HPDE6-E6E7 (cell line): Measurements from ENCODE around the gene CNNM3.
A peak's percentile ranks its signal among the peaks of the same experiment; 100 is the strongest.
"Not testable (repeated sequence)": the region's sequence is repeated elsewhere in the genome, so short reads cannot be mapped to it uniquely, and the experiment has no call there.

ENCODE experiments used
- DNase-seq: peaks from one replicate; pipeline ENCODE4 v3.0.0; 2011; ENCODE audit warnings: missing footprints; ENCODE audit errors: extremely low spot score

Gene CNNM3

DNA sequence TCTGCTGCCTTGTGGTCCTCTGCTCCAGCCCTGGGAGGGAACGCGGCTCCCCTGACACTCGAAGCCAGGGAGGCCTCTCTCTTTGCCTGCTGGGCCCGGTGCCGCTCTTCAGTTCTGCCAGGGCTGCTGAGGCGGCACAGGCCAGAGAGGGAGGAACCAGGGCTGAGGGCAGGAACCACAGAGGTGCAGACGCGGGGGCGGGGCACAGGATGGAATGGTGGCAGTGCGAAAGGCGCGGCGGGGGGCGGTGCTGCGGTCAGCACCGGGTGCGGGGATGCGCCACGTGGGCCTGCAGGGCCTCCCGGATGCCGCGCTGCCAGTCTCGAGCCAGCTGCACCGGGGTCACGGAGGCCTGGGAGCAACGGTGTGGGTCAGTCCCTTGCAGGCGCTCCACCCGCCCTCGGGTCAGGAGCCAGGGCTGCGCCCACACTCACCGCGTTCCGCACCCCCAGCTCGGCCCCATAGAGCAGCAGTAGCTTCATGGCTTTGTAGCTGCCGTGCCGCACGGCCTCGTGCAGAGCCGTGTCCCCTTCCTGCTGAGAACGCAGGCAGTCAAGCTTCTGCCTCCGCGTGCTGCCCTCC, 23.3 kb downstream of the CNNM3 start:
- no peak for DNase-seq

DNA sequence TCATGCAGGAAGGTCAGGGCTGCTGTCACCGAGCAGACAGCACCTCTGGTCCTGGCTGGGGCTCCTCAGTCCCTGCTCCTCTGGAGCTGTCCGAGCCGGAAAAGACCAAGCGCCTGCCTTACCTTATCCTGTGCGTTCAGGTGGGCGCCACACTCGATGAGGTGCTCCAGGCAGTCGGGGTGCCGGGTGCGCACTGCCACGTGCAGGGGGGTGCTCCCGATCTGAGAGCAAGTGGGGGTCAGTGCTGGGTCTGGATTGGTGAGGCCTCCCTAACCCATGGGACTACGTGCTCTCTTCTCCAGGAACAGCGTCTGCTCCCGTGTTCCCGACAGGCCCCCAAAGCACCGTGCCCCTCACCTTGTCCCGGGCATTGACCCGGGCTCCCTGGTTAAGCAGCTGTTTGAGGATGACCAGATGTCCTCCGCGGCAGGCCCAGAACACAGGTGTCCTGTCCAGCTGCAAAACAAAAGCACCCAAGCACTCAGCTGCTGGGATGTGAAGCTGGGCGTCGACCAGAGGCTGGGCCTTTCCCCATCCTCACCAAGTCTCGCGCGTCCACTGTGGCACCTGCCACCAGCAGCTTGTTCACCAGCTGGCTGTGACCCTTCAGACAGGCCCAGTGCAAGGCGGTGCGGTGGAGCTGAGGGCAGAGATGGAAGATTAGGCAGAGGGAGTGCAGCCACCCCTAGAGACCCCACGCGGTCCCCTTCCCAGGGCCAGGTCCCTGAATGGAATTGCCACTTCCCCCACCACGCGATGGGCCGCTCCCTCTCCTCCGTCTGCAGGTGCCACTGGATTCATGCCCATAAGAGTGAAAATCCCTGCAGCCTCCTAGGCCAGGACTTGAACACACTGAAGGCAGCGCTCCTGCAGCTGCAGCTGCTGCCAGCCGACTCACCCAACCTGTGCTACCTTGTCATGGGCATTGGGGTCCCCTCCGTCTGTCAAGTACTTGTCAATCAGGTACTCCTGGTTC, 24.1 kb downstream of the CNNM3 start:
- DNase-seq: no peak

DNA sequence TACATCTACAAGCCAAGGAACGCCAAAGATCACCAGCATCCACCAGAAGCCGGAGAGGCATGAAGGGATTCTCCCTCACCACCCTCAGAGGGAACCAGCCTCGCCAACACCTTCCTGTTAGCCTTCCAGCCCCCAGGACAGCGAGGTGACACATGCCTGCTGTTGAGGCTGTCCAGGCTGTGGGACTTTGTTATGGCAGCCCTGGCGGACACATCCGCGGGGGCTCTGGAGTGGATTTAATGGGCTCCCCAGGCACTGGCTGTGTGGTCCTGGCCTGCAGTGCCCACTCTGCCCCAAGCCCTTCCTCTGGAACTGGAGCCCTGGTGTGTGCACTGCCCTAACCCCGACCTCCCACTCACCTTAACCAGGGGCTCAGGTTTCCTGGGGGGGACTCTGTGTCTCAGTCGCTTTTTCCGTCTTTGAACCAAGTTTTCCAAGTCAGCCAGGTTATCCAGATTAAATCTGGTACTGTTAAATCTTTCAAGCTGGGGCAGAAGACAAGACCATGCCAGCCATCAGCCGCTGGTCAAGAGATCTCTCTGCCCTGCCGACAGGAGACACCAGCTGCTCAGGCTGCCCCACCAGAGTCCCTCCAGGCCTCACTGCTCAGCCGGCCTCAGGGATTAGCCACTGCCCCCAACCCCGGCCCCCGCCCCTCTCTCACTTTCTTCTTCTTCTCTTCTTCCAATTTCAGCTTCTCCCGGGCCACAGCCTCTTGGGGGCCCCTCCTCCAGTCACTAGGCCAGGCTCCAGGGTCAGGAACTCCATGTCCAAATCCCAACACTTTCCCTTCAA, 25.8 kb downstream of the CNNM3 start:
- DNase-seq: no peak

DNA sequence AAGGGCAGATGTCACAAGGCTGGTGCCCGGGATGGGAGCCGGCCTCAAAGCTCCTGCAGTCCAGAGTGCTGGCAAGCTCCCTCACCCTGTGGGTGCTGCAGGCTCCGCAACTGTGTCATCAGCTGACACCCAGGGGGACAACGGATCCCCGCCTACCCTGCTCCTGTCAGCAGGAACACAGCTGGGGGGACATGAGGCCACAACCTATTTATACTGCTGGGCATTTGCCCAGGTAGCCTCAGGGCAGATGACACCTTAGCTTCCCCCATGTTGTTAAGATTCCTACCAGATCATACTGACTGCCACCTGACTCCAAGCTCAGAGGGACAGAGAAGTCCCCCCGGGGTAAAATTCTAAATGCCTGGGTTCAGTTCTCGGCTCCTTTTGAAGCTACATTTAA, 26.5 kb downstream of the CNNM3 start:
- no peak for DNase-seq

DNA sequence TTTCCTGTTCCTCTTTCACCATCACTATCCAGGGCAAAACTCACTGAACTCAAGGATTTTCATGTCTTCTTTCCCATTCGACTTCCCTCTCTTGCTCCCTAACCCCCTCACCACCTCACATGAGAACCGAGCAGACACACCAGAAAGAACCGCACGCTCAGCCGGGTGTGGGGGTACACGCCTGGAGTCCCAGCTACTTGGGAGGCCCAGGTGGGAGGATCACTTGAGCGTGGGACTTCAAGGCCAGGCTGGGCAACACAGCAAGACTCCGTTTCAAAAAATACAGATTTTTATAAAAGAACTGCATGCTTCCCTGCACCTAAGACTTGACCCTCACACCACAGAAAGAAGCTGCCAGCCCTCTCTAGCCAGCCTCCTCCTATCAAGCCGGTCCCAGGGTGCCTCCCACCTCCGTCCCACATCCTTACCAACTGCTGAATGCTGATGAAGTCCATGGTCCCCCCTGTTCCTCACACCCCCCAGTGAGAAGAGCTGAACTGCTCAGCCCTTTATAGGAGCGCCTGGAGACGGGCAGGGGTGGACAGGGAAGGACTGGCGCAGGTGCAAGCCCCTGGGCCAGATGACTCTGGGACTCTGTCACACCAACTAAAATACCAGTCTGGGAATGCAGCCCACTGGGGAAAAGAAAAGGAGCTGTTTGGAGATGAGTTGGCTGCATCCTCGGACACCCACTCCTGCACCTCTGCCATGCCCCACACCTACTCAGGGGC, 27.6 kb downstream of the CNNM3 start, which contains the start of gene ANKRD23:
Gene ANKRD23, minus strand, starts transcription at position 484 of the 731 bp plus-strand sequence. Its CDS starts 29 bp downstream, at position 455.
- no peak for DNase-seq

DNA sequence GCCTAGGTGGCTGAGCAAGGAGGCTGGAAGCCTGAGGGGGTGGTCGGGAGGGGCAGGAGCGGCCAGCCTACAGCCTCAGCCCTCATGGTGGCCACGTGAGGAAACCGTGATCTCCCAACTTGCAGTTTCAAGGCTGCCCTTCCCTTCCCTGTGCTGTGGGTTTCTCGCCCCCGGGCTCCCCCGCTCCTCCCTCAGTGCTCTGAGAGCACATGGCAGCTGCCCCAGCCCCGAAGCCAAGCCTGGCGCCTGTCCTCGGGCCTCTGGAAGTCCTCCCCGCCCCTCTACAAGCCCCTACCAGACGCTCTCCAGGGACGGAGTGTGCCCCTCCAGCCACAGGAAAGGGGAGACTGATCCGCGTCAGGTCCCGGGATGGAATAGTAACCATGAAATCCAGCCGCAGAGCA, 28.3 kb downstream of the CNNM3 start:
- DNase-seq: no peak

DNA sequence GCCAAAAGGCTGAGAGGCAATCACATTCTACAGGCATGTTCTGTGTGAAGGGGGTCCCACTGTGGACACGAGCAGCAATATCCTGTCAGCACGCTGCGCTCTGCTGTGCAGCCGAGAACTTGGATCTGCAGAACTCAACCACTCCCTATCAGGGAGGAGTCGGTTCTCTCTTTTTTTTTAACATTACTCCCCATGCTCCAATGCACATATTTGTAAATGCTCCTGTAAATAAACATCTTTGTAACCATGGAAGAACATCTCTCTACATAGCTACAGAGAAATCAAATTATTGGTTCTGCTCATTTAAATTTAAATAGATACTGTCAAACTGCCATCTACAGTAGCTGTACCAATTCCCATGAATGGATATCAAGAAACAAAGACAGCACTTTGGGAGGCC, 30.8 kb downstream of the CNNM3 start:
- no peak for DNase-seq

DNA sequence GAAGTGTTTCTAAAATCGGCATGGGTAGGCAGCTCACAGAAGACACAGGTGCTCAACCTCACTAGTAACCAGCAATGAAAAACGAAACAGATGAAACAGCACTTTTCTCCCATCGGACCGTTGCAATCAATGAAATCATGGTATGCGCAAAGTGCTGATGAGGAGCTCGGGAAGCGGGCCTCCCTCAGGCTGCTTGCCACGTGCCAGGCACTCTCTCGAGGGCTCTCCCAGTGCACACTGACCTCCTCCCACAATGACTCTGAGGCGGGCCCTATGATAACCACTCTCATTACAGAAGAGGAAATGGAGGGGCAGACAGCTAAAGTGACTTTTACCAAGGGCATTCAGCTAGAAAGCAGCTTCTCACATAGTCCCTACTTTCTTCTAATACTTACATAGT, 31.5 kb downstream of the CNNM3 start:
- no peak for DNase-seq

DNA sequence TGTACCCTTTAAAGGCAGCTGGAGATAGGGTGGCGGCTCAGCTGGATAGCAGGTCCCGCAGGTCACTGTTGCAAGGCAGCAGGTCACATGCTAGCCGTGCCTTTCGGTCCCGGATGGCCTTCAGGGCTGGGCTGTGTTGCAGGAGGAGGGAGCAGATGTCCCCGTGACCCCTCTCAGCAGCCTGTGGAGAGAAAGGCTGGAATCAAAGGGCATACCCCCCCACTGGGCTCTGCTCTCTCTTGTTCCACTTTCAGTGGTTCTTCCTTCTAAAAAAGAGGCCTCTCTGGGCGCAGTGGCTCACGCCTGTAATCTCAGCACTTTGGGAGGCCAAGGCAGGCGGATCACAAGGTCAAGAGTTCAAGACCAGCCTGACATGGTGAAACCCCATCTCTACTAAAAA, 32.2 kb downstream of the CNNM3 start:
- DNase-seq: no peak

DNA sequence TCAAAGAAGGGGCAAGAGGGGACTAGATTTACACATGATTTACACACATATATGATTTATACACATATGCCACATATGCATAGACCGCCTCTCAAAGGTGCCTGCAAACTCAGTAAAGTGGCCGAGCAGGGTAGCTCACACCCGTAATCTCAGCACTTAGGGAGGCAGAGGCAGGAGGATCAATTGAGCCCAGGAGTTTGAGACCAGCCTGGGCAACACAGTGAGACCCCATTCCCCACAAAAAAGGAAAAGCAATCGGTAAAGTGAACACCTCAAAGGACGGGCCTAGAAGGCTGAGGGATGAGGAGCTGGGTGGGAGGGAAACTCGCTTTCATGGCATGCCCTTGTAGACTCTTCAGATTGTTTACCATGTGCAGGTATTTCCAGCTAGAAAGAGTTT, 36.6 kb downstream of the CNNM3 start:
- DNase-seq: no peak

DNA sequence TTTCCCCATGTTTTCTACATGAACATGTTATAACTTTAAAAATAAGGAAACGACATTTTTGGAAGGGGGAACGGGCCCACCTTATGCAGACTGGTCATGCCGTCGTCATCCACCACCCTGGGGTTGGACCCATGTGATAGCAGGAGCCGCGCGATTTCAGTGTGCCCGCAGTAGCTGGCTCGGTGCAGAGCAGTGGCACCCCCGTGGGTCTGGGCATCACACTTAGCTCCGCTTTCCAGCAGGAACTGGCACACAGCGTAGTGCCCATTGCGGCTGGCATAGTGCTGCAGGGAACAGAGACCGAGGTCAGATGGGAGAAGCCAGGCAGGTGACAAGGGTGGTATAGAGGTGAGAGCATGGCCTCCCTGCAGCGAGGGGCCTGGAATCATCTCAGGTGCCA, 37.3 kb downstream of the CNNM3 start:
- no peak for DNase-seq

DNA sequence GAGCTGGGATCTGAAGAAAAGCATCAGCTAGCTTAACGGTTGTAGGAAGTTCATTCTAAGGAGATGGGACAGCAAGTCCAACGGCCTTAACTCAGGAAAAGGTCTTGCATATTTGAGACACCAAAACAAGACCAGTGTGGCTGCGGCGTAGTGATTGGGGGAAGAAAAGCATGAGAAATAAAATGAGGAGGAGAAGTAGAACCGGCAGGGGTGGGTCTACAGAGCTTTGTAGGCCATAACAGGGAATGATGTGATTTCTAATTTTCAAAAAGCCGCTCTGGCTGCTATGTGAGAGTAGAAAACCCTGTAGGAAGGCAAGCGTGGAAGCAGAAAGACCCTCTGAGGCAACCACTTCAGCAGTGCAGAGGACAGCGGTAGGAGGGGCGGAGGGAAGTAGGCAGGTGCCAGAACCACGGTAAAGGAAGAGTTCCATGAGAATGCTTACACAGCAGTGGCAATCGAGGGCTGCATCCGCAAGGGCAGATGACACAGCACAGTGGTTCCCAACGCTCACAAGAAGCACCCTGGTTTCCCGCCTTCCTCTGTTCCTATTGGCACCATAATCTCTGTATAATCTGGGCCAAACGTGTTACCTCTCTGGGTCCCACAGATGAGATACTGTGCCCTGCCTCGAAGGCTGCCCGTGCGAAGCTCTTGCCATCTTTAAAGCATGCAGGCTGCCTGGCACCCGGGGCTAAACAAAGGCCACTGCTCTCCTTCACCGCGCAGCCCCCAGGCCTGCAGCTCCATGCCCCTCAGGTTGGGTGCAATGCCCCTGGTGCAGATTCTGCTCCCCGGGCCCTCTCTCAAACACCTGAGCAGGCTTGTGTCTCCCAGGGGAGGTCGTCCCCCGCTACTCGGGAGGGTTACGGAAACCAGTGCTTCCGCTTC, 41.0 kb downstream of the CNNM3 start:
- no peak for DNase-seq

DNA sequence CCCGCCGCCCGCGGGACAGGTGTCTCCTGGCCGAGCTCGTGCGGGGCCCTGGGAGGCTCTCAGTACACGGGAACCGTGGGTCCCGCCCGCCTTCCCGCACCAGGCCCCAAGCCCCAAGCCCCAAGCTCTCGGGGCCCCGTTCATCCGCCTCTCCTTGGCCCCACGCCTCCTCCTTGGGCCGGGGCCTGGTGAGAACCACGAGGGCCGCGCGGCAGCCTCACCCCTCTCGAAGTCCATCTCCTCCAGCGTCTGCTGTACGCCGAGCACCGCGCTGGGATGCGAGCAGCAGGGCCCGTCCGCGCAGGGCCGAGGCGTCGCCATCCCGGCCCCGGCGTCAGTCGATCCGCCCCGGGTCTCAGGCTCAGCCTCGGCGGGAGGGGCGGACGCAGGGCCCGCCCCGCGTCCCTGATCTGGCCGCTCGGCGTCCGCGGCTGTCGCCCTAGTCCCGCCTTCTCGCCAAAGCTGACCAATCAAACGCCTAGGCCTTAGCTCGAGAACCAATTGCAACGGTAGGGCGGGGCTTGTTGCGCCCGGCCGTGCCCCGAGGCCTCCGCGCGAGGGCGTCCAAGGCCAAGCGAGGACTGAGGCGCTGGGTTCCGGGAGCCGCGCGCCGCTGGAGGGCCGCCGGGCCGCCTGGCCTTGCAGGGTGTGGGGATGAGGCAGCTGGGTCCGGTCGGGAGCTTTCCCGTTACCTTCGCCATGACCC, 41.8 kb downstream of the CNNM3 start, which contains the start of gene ANKRD39:
Gene ANKRD39, minus strand, starts transcription at position 350 of the 706 bp plus-strand sequence. Its CDS starts 29 bp downstream, at position 321.
- peak; percentile 96 for DNase-seq

DNA sequence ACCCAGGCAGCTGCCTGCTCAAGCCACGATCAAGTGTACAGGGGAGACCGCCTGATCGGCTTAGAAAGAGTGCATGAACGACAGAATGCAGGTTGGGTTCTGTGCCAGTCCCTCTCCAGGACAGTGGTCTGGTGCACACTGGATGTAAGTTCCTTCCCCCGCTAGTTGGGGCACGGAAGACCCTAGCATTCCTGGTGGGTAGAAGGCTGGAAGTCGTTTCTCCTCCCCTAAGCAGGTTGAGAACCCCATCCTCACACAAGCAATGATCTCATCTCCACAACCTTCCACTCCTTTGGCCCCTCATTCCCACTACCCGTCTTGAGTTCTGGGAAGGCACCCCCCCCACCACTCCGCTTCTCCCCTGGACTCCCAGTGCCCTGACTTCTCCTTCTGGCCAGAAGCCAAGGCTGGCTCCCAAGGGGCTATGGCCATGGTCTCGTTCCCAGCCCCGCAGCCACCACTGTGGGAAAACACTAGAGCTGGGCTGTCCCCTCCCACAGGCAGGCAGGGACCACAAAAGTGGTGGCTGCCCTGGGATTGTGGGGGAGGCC, 43.1 kb downstream of the CNNM3 start:
- no peak for DNase-seq

DNA sequence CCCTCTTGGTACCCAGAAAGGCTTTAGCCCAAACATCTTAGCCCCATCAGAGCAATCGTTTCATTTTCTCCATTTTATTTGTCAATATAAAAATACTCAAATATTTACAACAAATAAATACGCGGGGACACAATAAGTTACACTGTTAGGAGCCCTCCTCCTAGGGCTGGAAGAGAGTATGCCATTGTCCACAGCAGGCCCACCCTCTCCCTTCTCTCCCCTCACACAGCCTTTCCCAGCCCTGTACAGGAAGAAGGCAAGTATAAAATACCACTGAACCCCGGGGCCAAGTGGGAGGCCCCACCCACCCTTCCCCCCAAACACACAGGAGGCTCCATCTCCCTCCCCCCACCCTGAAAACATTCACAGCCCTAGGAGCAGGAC, 43.6 kb downstream of the CNNM3 start:
- no peak for DNase-seq

DNA sequence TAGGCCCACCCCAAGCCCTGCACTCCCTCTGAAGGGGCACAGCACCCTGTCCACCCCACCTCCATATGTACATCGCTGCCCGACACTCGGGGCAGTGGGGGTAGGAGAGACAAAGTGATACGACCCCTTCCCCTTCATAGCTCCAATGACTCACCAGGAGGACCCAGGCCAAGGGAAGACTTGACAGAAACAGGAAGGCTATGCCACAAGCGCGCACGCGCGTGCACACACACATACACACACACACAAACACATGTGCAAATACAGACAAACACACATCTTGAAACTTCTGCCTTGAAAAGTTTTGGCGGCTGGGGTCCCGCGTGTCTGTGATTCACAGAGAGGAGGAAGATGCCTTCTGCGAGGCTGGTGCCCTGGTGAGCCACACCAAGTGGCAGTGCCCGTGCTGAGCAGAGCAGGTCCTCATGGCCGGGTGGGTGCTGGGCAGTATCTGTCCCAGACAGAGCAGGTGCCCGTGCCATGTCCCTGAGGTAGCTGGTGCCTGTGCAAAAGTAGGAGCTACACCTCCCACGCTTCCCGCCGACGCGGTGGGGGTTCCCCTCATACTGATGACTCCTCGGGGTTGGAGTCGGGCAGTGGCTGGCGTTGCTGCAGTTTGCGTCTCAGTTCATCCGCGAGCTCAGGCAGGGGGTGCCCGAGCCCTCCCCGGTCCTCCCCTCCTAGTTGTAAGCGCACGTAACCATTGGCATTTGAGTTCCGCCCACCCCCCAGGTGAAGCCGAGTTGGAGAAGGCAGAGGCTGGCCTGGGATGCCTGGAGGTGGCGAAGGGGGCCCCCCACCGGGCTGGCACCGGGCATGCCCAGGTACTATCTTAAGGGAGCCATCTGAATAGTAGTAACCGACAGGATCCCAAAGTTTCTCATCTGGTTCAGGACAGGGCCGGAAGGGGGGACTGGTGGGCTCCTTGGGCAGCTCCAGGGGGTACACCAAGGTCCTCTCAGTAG, 44.3 kb downstream of the CNNM3 start:
- DNase-seq: no peak

DNA sequence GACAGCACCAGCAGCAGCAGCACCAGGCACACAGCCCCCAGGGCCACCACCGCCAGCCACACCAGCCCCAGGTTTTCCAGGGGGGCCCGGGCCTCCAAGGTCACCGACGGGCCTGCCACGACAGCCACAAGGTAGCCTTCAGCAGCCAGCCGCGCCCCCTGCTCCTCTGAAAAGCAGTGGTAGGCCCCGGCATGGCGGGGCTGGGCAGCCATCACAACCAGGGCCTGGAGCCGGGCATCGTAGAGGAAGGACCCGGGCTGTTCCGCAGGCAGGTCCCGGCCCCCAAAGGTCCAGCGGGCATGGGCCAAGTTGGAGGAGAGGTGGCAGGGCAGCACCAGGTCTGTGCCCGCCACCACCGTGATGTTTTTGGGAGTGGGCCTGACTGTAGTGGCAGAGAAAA, 45.0 kb downstream of the CNNM3 start:
- DNase-seq: no peak

DNA sequence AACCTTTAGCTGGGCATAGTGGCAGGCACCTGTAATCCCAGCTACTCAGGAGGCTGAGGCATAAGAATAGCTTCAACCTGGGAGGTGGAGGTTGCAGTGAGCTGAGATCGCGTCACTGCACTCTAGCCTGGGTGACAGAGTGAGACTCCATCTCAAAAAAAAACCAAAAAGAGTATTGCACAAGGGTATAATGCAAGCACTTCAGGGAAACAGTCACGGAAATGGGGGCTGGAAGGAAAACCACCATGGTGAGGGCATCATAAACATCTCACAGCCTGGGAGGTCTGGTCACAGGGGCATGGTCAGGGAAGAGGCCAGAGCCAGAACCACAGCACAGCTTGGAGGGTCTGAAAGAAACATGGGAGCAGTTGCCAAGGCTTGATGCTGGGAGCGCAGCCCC, 47.0 kb downstream of the CNNM3 start:
- not testable (repeated sequence) for DNase-seq
